ENCODE data around the gene MCF2.

- no peak for TF ChIP-seq CTCF (IDR thresholded peaks at IDR 0.05; ENCODE audit: low read depth, low read length, poor library complexity, severe bottlenecking)
- no peak for TF ChIP-seq EZH2phosphoT487 (IDR thresholded peaks at IDR 0.05; ENCODE audit: borderline replicate concordance, low read length)
Observed at GRCh38 chrX:139596068-139596467, 111.9 kb downstream of the MCF2 start.
